Sigmoid colon (tissue), 4 donors: Measurements from ENCODE around the gene EGFL6.

Experiments
- EP300 ChIP-seq, 4 donors: sonication (generic); formaldehyde crosslinking; IDR thresholded peaks; one replicate each; pipeline ENCODE4 v1.6.1; 2017; ENCODE audit warnings: antibody characterized with exemption in 4 of 4
- TF ChIP-seq, protein P1 (sequence below), 4 experiments: fragments of 450-650 bp in 3 of 4; fragments of 200-600 bp in 1 of 4; IDR thresholded peaks; one replicate each; pipeline ENCODE4 v1.5.1; 2016 to 2019; ENCODE audit warnings: antibody characterized with exemption in 4 of 4, mild to moderate bottlenecking in 3 of 4, moderate library complexity in 2 of 4

DNA sequence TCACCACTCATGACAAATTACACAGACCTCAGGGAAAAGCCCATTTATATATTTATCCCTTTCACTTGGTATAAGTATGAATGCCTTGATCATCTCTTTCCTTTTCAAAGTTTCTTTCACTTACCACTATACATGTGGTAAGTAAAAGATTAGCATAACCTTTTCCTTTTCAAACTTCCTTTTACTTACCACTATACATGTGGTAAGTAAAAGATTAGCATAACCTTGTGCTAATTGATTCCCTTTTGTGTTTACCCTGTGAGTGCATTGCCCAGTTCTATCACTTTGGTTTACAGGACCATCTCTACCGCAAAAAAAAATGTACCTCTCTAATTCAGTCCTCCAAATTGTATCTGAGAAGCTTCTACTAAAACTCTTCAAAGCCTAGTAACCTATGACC is 50.8 kb downstream of the EGFL6 start:
- no peak for TF ChIP-seq EP300 (IDR thresholded peaks at IDR 0.05)
- TF ChIP-seq, protein P1, sequence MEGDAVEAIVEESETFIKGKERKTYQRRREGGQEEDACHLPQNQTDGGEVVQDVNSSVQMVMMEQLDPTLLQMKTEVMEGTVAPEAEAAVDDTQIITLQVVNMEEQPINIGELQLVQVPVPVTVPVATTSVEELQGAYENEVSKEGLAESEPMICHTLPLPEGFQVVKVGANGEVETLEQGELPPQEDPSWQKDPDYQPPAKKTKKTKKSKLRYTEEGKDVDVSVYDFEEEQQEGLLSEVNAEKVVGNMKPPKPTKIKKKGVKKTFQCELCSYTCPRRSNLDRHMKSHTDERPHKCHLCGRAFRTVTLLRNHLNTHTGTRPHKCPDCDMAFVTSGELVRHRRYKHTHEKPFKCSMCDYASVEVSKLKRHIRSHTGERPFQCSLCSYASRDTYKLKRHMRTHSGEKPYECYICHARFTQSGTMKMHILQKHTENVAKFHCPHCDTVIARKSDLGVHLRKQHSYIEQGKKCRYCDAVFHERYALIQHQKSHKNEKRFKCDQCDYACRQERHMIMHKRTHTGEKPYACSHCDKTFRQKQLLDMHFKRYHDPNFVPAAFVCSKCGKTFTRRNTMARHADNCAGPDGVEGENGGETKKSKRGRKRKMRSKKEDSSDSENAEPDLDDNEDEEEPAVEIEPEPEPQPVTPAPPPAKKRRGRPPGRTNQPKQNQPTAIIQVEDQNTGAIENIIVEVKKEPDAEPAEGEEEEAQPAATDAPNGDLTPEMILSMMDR (IDR thresholded peaks at IDR 0.05) = no peak
